ENCODE data around the gene RIPPLY2.
A peak's percentile ranks its signal among the peaks of the same experiment; 100 is the strongest.

RIPPLY2 gene

DNA sequence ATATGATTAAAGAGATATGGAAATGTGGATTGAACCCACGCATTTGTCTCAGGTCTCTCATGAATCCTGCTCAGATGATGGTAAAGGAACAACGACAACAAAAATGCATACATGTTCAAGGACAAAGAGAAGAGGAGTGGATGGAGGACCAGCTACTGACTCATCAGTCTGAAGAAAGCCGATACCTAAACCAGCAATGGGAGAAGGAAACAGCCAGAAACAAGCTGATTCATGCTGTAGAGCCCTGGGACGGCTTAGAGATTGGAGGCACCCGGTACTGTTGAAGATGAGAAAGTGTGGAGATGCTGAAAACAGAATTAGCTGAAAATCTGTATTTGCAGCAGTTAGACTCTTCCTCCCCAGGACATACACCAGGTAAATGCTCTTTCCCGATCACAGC, 14.4 kb upstream of the RIPPLY2 start:
- Histone ChIP-seq H3K9me3 (ENCODE audit: control insufficient read depth, insufficient read depth, low read length) (peaks cover 12% of the 10 kb centered on the region), H3K4me3 (ENCODE audit: low read depth, low read length) (no peak overlapping the region), H3K9ac (ENCODE audit: low read depth, low read length) (no peak overlapping the region), H3K4me1 (ENCODE audit: control insufficient read depth, insufficient read depth, low read length) (no peaks in the 10 kb centered on the region; the same call in 1 of the 2 replicates), H3K27ac (ENCODE audit: low read depth, low read length) (no peak overlapping the region), H3K36me3 (ENCODE audit: control insufficient read depth, insufficient read depth, low read length) (no peaks in the 10 kb centered on the region), H3K27me3 (ENCODE audit: control insufficient read depth, insufficient read depth, low read length) (no peaks in the 10 kb centered on the region)

- Histone ChIP-seq H3K4me1 (ENCODE audit: control insufficient read depth, insufficient read depth, low read length) (no peaks in the 10 kb centered on the region; the same call in 1 of the 2 replicates), H3K36me3 (ENCODE audit: control insufficient read depth, insufficient read depth, low read length) (no peaks in the 10 kb centered on the region), H3K9ac (ENCODE audit: low read depth, low read length) (no peak overlapping the region), H3K27me3 (ENCODE audit: control insufficient read depth, insufficient read depth, low read length) (no peaks in the 10 kb centered on the region), H3K9me3 (ENCODE audit: control insufficient read depth, insufficient read depth, low read length) (0 out of 2 replicates have a peak, but pooled peaks cover 7% of the 10 kb centered on the region), H3K4me3 (ENCODE audit: low read depth, low read length) (no peak overlapping the region), H3K27ac (ENCODE audit: low read depth, low read length) (no peak overlapping the region)
These were observed 9.0 kb upstream of the RIPPLY2 start for GRCh38 chr6:83844170-83844569.

DNA sequence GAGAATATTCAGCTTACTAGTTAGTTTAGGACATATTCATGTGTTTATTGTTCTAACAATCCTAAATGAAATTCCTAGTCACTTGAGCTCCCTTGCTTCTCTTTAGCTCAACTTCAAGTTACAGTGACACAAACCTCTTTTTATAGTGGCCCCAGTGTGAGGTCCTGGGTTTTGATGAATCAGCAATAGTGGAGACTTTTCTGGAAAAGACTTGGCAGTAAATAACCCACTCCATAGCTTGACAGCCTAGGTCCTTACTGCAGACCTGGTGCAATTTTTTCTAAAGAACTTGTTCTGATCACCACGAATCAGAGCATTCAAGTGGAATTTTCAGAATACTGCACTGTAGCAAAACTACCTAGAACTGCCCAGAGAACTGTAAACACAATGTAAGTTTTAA, 6.9 kb upstream of the RIPPLY2 start:
- peaks cover 8% of the 10 kb centered on the region; the same call in 1 of the 2 replicates for H3K27me3 ChIP-seq (ENCODE audit: control insufficient read depth, insufficient read depth, low read length)
- H3K9me3 ChIP-seq (ENCODE audit: control insufficient read depth, insufficient read depth, low read length) = 0 out of 2 replicates have a peak, but pooled peaks cover 3% of the 10 kb centered on the region
- H3K9ac ChIP-seq (ENCODE audit: low read depth, low read length) = no peak overlapping the region
- no peaks in the 10 kb centered on the region; the same call in 1 of the 2 replicates for H3K4me1 ChIP-seq (ENCODE audit: control insufficient read depth, insufficient read depth, low read length)
- H3K4me3 ChIP-seq (ENCODE audit: low read depth, low read length) = no peak overlapping the region
- H3K36me3 ChIP-seq (ENCODE audit: control insufficient read depth, insufficient read depth, low read length) = no peaks in the 10 kb centered on the region
- H3K27ac ChIP-seq (ENCODE audit: low read depth, low read length) = no peak overlapping the region

GRCh38 chr6:83847179-83847578, 6.0 kb upstream of the RIPPLY2 start:
- H3K9me3 ChIP-seq (ENCODE audit: control insufficient read depth, insufficient read depth, low read length) = no peaks in the 10 kb centered on the region
- no peak overlapping the region for H3K4me3 ChIP-seq (ENCODE audit: low read depth, low read length)
- H3K27ac ChIP-seq (ENCODE audit: low read depth, low read length) = no peak overlapping the region
- no peaks in the 10 kb centered on the region for H3K36me3 ChIP-seq (ENCODE audit: control insufficient read depth, insufficient read depth, low read length)
- peaks cover 15% of the 10 kb centered on the region for H3K27me3 ChIP-seq (ENCODE audit: control insufficient read depth, insufficient read depth, low read length)
- no peak overlapping the region for H3K9ac ChIP-seq (ENCODE audit: low read depth, low read length)
- H3K4me1 ChIP-seq (ENCODE audit: control insufficient read depth, insufficient read depth, low read length) = no peaks in the 10 kb centered on the region; the same call in 1 of the 2 replicates

- Histone ChIP-seq H3K36me3 (ENCODE audit: control insufficient read depth, insufficient read depth, low read length) (no peaks in the 10 kb centered on the region), H3K4me3 (ENCODE audit: low read depth, low read length) (no peak overlapping the region), H3K9ac (ENCODE audit: low read depth, low read length) (no peak overlapping the region), H3K4me1 (ENCODE audit: control insufficient read depth, insufficient read depth, low read length) (peaks cover 6% of the 10 kb centered on the region; the same call in 1 of the 2 replicates), H3K9me3 (ENCODE audit: control insufficient read depth, insufficient read depth, low read length) (no peaks in the 10 kb centered on the region), H3K27me3 (ENCODE audit: control insufficient read depth, insufficient read depth, low read length) (peaks cover 34% of the 10 kb centered on the region), H3K27ac (ENCODE audit: low read depth, low read length) (no peak overlapping the region)
These were observed 4.0 kb upstream of the RIPPLY2 start for GRCh38 chr6:83849127-83849526.

DNA sequence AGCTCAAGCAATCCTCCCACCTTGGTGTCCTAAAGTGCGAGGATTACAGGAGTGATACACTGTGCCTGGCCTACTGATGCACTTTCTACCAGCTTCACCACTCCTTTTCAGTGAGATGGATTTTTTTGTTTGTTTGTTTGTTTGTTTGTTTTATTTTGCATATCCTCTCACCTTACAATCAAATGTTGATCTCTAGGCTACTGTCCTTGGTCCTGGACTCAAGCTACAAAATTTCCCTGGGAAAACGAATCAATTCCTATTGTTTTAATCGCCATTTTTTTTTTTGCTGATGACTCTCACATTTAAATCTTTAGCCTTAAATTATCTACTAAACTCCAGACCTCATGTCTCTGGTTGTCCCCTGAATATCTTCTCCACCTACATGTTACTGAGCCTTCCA, 3.5 kb upstream of the RIPPLY2 start:
- H3K36me3 ChIP-seq (ENCODE audit: control insufficient read depth, insufficient read depth, low read length) = no peaks in the 10 kb centered on the region
- H3K27ac ChIP-seq (ENCODE audit: low read depth, low read length) = no peak overlapping the region
- no peaks in the 10 kb centered on the region for H3K9me3 ChIP-seq (ENCODE audit: control insufficient read depth, insufficient read depth, low read length)
- H3K27me3 ChIP-seq (ENCODE audit: control insufficient read depth, insufficient read depth, low read length) = peaks cover 39% of the 10 kb centered on the region
- peaks cover 11% of the 10 kb centered on the region; the same call in 1 of the 2 replicates for H3K4me1 ChIP-seq (ENCODE audit: control insufficient read depth, insufficient read depth, low read length)
- H3K4me3 ChIP-seq (ENCODE audit: low read depth, low read length) = no peak overlapping the region
- no peak overlapping the region for H3K9ac ChIP-seq (ENCODE audit: low read depth, low read length)

- no peaks in the 10 kb centered on the region for H3K9me3 ChIP-seq (ENCODE audit: control insufficient read depth, insufficient read depth, low read length)
- H3K27me3 ChIP-seq (ENCODE audit: control insufficient read depth, insufficient read depth, low read length) = peaks cover 55% of the 10 kb centered on the region
- peak overlapping the region; percentile 45; the same call in 1 of the 2 replicates for H3K9ac ChIP-seq (ENCODE audit: low read depth, low read length)
- no peak overlapping the region for H3K27ac ChIP-seq (ENCODE audit: low read depth, low read length)
- peaks cover 13% of the 10 kb centered on the region; the same call in 1 of the 2 replicates for H3K4me1 ChIP-seq (ENCODE audit: control insufficient read depth, insufficient read depth, low read length)
- H3K4me3 ChIP-seq (ENCODE audit: low read depth, low read length) = peak overlapping the region; percentile 73
- no peaks in the 10 kb centered on the region for H3K36me3 ChIP-seq (ENCODE audit: control insufficient read depth, insufficient read depth, low read length)
These were observed 507 bp upstream of the RIPPLY2 start for GRCh38 chr6:83852528-83853177.

- H3K4me3 ChIP-seq (ENCODE audit: low read depth, low read length) = peak overlapping the region; percentile 73
- H3K9ac ChIP-seq (ENCODE audit: low read depth, low read length) = no peak overlapping the region
- H3K36me3 ChIP-seq (ENCODE audit: control insufficient read depth, insufficient read depth, low read length) = no peaks in the 10 kb centered on the region
- no peak overlapping the region for H3K27ac ChIP-seq (ENCODE audit: low read depth, low read length)
- peaks cover 15% of the 10 kb centered on the region; the same call in 1 of the 2 replicates for H3K4me1 ChIP-seq (ENCODE audit: control insufficient read depth, insufficient read depth, low read length)
- H3K27me3 ChIP-seq (ENCODE audit: control insufficient read depth, insufficient read depth, low read length) = peaks cover 55% of the 10 kb centered on the region
- no peaks in the 10 kb centered on the region for H3K9me3 ChIP-seq (ENCODE audit: control insufficient read depth, insufficient read depth, low read length)
These were observed 891 bp downstream of the RIPPLY2 start for GRCh38 chr6:83854001-83854501.

- Histone ChIP-seq H3K9me3 (ENCODE audit: control insufficient read depth, insufficient read depth, low read length) (no peaks in the 10 kb centered on the region), H3K36me3 (ENCODE audit: control insufficient read depth, insufficient read depth, low read length) (no peaks in the 10 kb centered on the region), H3K9ac (ENCODE audit: low read depth, low read length) (no peak overlapping the region), H3K27ac (ENCODE audit: low read depth, low read length) (no peak overlapping the region), H3K4me1 (ENCODE audit: control insufficient read depth, insufficient read depth, low read length) (peaks cover 16% of the 10 kb centered on the region; the same call in 1 of the 2 replicates), H3K4me3 (ENCODE audit: low read depth, low read length) (no peak overlapping the region), H3K27me3 (ENCODE audit: control insufficient read depth, insufficient read depth, low read length) (peaks cover 55% of the 10 kb centered on the region)
These were observed 1.6 kb downstream of the RIPPLY2 start for GRCh38 chr6:83854766-83855165.

DNA sequence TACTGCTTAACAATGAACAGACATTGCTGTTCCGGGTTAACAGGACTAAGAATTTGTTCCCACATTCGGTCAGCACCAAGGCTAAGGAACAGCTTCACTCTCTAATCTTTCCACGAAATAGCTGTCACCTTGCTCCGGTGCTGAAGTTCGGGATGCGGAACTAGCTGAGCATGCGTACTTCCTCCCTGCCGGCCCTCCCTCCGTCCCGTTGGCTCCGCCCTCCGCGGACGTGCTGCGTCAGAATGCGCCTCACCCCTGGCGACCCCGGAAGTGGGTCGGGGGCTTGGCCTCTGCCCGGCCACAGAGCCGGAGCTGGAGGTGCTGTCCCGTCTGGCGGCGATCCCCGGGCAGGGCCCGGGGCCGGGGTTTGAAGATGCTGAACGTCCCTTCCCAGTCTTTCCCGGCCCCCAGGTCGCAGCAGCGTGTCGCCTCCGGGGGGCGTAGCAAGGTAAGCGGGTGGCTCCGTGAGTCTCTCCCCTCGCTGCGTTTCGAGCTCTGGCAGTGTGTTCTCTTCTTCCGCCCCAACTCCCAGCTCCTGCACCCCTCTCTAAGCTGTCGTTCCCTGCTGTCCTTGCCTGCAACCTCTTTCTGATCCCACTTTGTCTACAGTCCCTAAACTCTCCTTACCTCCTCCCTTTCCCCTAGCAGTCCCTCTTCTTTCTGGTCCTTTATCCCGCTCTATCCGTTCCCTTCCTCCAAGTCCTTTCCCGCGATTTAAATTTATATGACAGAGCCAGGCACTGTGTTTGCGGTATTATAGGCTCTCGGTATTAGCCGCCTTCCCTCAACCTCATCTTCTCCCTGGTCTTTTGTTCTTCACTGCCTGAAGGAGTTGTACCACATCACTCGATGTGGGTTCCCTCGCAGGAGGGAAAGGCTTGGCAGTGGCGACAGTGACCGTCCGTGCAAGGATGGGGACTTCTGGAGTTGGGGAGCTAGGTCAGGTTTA, 6.5 kb downstream of the RIPPLY2 start, which contains the start of gene CYB5R4:
TSS of gene CYB5R4 (plus strand) at position 280 of the 949 bp plus-strand sequence. CDS start at position 374, 94 bp downstream.
- Histone ChIP-seq H3K36me3 (ENCODE audit: control insufficient read depth, insufficient read depth, low read length) (peaks cover 5% of the 10 kb centered on the region), H3K27ac (ENCODE audit: low read depth, low read length) (peak within 1 kb of the TSS; percentile 66), H3K4me1 (ENCODE audit: control insufficient read depth, insufficient read depth, low read length) (peaks cover 17% of the 10 kb centered on the region; the same call in 1 of the 2 replicates), H3K27me3 (ENCODE audit: control insufficient read depth, insufficient read depth, low read length) (peaks cover 16% of the 10 kb centered on the region), H3K4me3 (ENCODE audit: low read depth, low read length) (peak within 1 kb of the TSS; percentile 84), H3K9me3 (ENCODE audit: control insufficient read depth, insufficient read depth, low read length) (no peaks in the 10 kb centered on the region), H3K9ac (ENCODE audit: low read depth, low read length) (peak within 1 kb of the TSS; percentile 63)
